HG02642 (cell line): ENCODE measurements around the gene TEX29.

Experiments
- ATAC-seq: cut with Tn5 transposase; IDR thresholded peaks from one replicate; pipeline ENCODE4 v1.9.1; 2021; ENCODE audit warnings: mild to moderate bottlenecking; ENCODE audit not compliant: unreplicated experiment, poor library complexity

The TEX29 gene

DNA sequence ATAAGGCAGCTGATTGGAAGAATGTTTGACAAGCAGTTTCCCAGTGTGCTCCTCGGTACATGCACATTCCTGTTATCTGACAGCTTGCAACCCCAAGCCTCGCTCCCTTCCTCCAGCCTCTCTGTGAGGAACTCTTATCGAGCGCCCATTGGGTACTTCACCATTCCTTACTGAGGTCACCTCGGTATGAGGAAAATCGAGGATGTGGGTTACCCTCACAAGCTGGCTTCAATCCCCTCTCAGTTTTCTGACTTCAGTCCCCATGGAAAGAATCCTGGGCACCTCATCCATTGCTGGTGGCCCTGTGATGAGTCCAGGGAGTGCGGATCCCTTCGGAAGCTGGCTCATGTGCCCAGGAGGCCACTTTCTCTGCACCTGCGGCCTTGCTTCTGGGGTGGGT lies 17.3 kb downstream of the TEX29 start:
- ATAC-seq: no peak

DNA sequence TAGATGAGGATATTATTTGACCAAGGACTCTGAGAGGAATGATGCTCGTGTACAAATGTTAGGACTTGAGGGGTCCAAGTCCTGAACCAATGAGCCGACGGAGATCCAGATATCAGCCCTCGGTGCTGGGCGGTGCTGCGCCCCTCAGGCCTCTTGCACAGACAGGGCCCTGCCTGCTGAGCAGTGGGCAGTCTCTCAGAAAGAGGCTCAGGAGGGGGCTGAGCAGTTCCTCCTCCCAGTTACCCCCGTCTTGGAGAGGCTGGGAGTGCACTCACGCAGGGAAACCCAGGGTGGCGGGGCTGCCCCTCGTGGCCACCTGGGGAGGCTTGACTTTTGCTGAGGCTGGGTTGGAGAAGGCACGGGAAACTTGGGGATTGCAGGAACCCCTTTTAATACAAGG lies 18.4 kb downstream of the TEX29 start:
- no peak for ATAC-seq

DNA sequence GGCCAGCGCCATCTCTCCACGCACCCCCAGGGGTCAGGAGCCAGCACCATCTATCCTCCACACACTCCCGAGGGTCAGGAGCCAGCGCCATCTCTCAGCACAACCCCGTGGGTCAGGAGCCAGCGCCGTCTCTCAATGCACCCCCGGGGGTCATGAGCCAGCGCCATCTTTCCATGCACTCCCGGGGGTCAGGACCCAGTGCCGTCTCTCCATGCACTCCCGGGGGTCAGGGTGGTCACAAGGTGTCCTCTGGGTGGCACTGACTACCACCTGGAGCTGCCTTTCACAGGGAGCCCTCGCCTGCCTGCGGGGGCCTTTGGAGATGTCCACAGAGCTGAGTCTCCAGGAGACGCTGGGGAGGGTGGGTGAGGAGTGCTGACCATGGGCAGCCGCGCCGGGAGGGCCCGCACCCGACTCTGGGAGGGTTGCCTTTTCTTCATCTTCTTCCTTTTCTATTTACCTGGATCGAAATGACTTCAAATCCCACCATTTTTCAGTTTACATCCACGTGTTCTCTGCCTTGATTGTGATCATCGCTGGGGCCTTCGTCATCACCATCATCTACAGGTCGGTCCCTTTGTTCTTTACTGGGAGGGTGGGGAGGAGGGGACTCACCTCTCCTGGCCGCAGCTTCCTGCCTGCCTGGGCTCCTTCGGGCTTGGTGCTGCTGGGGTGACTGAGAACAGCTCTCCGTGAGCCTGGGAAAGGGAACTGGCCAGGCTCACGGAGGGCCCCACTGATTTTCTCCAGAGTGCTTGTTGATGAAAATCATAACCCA lies 19.1 kb downstream of the TEX29 start:
- ATAC-seq: no peak

DNA sequence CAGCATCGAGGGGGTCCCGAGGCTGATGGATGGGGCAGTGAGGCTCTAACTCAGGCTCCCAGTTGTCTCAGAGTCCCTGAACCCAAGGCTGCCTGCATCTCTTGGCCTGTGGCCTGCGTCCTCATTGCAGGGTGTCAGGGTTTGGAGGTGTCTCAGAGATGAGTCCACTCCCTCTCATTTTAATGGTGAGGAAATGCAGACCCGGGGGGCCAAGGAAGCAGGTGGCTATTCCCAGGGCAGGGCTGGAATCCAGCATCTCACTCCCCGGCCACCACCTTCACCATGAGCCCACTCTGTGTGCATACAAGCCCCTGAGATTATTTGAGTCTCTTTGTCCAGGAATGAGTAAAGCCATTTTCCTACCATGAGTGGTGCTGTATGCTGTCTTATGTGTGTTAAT lies 21.4 kb downstream of the TEX29 start:
- no peak for ATAC-seq

- no peak for ATAC-seq
Measured at GRCh38 chr13:111342721-111343120, 22.3 kb downstream of the TEX29 start.

GRCh38 chr13:111343186-111343805 lies 22.9 kb downstream of the TEX29 start:
- ATAC-seq: no peak

- no peak for ATAC-seq
Measured at GRCh38 chr13:111344471-111345191, 24.2 kb downstream of the TEX29 start.

DNA sequence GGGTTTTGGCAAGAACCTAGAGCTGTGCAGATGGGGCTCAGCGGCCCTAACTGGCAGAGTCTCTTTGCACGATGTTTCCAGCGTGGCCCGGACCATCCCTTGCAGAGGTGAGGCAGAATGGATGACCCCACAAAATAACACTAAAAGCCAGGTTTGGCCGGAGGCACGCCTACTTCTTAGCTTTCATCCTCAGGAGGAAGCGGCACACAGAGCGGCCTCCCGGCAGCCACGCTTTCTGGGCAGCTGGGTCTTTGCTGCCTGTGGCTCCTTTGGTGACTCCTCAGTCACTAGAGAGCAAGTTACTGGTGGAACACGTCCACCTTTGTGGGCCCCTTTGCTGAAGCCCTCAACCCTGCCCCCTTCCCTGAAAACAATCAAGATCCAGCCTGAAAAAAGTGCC lies 25.2 kb downstream of the TEX29 start:
- ATAC-seq: no peak

DNA sequence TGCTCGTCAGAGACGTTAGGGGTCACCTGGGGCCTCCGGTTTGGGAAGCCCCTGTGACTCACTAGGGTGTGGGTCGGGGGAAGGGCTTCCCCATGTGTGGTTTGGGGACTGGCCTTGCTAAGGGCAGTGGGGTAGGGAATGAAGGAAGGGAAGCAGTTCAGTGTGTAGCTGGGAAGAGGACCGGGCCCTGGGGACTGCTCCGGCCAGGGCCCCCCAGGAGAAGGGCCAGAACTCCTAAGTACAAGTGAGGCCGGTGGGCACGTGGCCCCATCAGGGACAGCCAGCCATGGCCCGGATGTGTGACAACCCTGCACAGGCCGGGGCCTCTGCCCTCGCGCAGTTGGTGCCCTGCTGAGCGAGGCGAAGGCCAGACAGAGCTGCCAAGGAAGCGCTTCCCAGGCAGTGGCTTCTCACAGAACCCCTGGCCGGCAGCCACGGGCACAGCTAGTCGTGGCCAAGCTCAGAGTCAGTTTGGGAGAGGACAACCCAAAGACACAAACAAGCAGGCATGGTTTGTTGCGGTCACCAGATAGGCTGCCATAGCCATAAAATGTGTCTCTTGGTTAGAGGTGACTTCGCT lies 25.7 kb downstream of the TEX29 start:
- no peak for ATAC-seq

DNA sequence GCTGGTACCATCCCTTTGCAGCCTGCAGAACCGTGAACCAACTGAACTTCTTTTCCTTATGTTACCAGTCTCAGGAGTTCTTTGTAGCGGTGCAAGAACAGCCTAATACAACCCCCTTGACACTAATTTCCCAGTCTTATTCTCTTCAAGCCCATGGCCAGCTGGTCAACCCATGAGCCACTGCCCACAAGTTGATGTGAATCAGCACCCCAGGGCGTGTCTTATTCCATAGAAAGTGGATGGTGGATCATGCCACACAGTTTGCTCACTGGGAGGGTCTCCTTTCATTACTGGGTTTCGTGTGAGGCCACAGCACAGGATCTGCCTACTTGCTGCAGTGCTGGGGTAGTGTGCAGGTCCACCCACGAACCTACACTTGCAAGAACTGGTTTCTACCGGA lies 27.0 kb downstream of the TEX29 start:
- no peak for ATAC-seq

GRCh38 chr13:111353508-111353907 lies 33.1 kb downstream of the TEX29 start:
- ATAC-seq: no peak

DNA sequence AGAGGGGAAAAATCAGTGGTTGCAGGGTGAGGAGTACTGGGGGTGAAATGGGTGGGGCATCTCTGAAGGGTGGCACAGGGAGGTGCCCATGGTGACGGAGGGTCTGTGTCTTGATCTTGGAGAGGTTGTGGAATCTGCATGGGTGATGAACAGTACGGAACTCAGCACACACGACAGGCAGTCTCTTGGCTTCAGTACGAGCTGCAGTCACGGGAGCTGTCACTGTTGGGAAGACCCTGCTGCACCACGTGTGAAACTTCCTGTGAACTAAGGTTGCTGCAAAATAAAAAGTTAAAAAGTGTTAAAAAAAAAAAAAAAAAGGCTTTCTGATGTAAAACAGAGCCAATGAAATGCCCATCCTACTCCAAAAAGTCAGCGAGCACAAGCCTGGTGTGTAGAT lies 34.3 kb downstream of the TEX29 start:
- ATAC-seq: no peak

GRCh38 chr13:111356795-111357194 lies 36.4 kb downstream of the TEX29 start:
- ATAC-seq: no peak

DNA sequence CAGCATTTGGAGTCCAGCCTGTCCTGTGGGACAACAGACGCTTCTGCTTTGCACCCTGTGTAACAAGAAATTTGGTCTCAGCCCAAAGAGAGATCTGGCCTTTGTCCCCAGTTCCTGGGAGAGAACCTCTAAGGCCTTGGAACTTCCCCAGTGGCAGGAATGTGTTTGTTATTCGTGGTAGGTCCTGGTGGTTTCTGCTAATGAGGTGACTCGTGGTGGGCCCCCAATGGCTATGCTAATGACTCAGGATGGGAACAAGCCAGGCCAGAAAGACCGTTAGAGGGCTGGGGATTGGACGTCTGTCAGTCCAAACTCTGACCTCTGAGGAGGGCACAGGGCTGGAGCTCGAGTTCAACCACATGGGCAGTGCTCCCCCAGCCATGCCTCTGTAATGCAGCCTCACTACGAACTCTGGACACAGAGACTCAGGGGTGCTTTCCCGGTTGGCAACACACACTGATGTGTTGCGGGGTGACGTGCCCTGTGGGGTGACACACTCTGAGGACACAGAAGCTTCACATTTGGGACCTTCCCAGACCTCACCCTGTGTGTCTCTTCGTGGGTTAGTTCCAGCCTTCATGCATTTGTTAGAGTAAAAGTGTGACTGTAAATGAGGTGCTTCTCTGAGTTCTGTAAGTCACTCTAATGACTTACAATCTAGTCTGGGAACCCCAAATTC lies 38.9 kb downstream of the TEX29 start:
- no peak for ATAC-seq

DNA sequence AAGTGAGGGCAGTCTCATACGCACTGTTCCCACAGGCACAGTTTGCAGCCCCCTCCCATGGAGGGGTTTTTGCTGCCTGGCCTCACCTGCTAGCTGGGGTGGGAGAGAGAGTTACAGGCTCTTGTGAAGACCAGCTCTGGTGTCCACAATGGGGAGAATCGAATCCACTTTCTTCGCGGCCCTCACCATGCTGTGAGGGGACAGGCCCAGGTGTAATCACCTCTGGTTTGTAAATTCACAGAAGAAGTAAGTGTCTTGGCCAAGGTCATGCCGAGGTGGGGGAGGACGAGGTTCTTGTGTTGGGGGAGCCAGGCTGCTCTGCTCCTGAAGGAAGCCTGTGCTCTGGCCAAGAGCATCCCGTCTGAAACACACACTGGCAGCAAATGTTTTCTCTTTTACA lies 39.5 kb downstream of the TEX29 start:
- ATAC-seq: no peak

DNA sequence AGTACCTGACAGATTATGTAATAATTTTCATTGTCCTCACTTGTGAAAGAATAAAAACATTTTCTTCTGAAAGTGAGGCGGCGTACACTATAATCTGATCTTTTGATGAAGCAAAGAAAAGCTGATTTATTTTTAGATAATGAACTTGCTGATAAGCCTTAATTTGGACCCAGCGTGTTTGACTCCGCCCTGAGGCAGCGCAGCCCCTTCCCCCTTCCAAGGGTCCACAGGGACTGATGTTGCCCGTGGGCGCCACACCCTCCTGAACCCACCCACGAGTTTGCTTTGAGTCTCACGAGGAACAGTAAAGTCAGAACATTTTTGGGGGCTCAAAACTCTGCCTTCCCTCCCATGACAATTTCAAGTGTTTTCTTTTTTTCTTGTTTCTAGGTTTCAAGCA lies 40.0 kb downstream of the TEX29 start:
- no peak for ATAC-seq

DNA sequence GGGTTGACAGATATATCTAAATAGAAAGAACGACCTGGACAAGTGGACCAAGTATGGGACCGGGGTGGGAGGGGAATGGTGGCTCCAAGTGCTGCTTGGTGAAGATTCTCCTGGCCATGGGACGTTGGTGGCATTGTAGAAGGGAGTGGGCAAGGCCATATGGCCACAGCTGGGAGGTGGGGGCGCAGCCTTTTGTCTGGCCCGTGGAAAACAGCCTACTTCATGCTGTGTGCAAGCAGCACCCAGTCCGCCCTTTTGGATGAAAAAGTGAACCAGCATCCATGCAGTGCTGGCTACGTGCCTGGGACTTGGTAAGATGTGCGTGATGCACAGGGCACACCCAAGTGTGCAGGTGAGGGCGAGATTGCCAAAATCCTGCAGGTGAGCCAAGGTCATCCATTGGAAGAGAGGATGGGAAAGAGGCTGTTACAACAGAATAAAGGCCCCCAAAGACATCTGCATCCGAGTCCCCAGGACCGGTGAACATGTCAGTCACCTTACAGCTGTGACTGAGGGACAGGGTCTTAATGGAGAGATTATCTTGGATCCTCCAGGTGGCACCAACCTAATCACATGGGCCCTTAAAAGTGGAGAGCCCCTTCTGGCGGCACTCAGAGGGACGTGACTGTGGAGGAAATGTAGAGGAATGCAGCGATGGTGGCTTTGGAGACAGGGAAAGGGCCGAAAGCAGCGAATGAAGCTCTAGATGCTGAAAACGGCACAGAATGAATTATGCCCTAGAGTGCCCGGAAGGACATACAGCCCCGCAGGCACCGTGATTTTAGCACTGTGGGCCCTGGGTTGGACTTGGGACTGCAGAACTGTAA lies 40.8 kb downstream of the TEX29 start:
- no peak for ATAC-seq

- no peak for ATAC-seq
Measured at GRCh38 chr13:111361873-111362648, 41.6 kb downstream of the TEX29 start.

- no peak for ATAC-seq
Measured at GRCh38 chr13:111363121-111363520, 42.7 kb downstream of the TEX29 start.
